Trophoblast cell (in vitro differentiated cells and primary cell): ENCODE results near the gene SERPINB8.

Source experiments
- DNase-seq, 2 donors: peaks; one replicate each; pipeline ENCODE4 v3.0.0-alpha.2; 2016
- H2AFZ ChIP-seq: 2 replicates; pipeline ENCODE4 v1.6.1; 2013; ENCODE audit warnings: low read length, moderate library complexity, mild to moderate bottlenecking; ENCODE audit not compliant: insufficient read depth, poor library complexity
- H2AK5ac ChIP-seq: 2 replicates; pipeline ENCODE4 v1.6.1; 2013; ENCODE audit warnings: mild to moderate bottlenecking, low read length
- H2BK120ac ChIP-seq: 2 replicates; pipeline ENCODE4 v1.6.1; 2013; ENCODE audit warnings: low read length, mild to moderate bottlenecking, moderate library complexity; ENCODE audit not compliant: insufficient read depth, poor library complexity
- H2BK12ac ChIP-seq: 2 replicates; pipeline ENCODE4 v1.6.1; 2013; ENCODE audit warnings: mild to moderate bottlenecking, low read length, moderate library complexity
- H2BK5ac ChIP-seq: 2 replicates; pipeline ENCODE4 v1.6.1; 2013; ENCODE audit warnings: low read length, low read depth, moderate library complexity, mild to moderate bottlenecking; ENCODE audit not compliant: poor library complexity
- H3K14ac ChIP-seq: 2 replicates; pipeline ENCODE4 v1.6.1; 2013; ENCODE audit warnings: mild to moderate bottlenecking, low read length
- H3K18ac ChIP-seq: 2 replicates; pipeline ENCODE4 v1.6.1; 2013; ENCODE audit warnings: mild to moderate bottlenecking, low read length
- H3K23ac ChIP-seq: 2 replicates; pipeline ENCODE4 v1.6.1; 2013; ENCODE audit warnings: low read length
- H3K27ac ChIP-seq: 2 replicates; pipeline ENCODE4 v1.5.1; 2013; ENCODE audit warnings: low read depth, mild to moderate bottlenecking, inconsistent platforms, low read length, moderate library complexity
- H3K27me3 ChIP-seq: 2 replicates; pipeline ENCODE4 v1.6.1; 2013; ENCODE audit warnings: inconsistent platforms, mild to moderate bottlenecking, low read length, moderate library complexity; ENCODE audit not compliant: insufficient read depth
- H3K36me3 ChIP-seq, 2 experiments: 1 replicate in 1 of 2; 2 replicates in 1 of 2; pipeline ENCODE4 v1.6.1; 2013; ENCODE audit warnings: low read length in 2 of 2, mild to moderate bottlenecking in 2 of 2, moderate library complexity in 1 of 2; ENCODE audit not compliant: insufficient read depth in 2 of 2, control insufficient read depth in 1 of 2
- H3K4ac ChIP-seq: 2 replicates; pipeline ENCODE4 v1.6.1; 2013; ENCODE audit warnings: low read depth, mild to moderate bottlenecking, low read length, moderate library complexity
- H3K4me1 ChIP-seq, 2 experiments: 1 replicate in 1 of 2; 2 replicates in 1 of 2; pipeline ENCODE4 v1.6.1; 2013; ENCODE audit warnings: low read length in 2 of 2, mild to moderate bottlenecking in 2 of 2, moderate library complexity in 1 of 2; ENCODE audit not compliant: insufficient read depth in 2 of 2, control insufficient read depth in 1 of 2
- H3K4me2 ChIP-seq: 2 replicates; pipeline ENCODE4 v1.6.1; 2013; ENCODE audit warnings: inconsistent platforms, mild to moderate bottlenecking, low read length, moderate library complexity
- H3K4me3 ChIP-seq: 2 replicates; pipeline ENCODE4 v1.5.1; 2013; ENCODE audit warnings: mild to moderate bottlenecking, low read depth, low read length, inconsistent platforms
- H3K79me1 ChIP-seq: one replicate; pipeline ENCODE4 v1.6.1; 2013; ENCODE audit warnings: low read length
- H3K79me2 ChIP-seq: 2 replicates; pipeline ENCODE4 v1.6.1; 2013; ENCODE audit warnings: low read length, mild to moderate bottlenecking; ENCODE audit not compliant: control insufficient read depth, insufficient read depth, poor library complexity
- H3K9ac ChIP-seq: 2 replicates; pipeline ENCODE4 v1.6.1; 2013; ENCODE audit warnings: mild to moderate bottlenecking, low read length
- H3K9me3 ChIP-seq: 2 replicates; pipeline ENCODE4 v1.6.1; 2013; ENCODE audit warnings: low read depth, mild to moderate bottlenecking, control low read depth, inconsistent platforms, low read length; ENCODE audit not compliant: insufficient read depth
- H4K12ac ChIP-seq: 2 replicates; pipeline ENCODE4 v1.6.1; 2013; ENCODE audit warnings: low read depth, mild to moderate bottlenecking, low read length, moderate library complexity
- H4K8ac ChIP-seq: 2 replicates; pipeline ENCODE4 v1.6.1; 2013; ENCODE audit warnings: low read depth, mild to moderate bottlenecking, low read length, moderate library complexity
- H4K91ac ChIP-seq: one replicate; pipeline ENCODE4 v1.6.1; 2013; ENCODE audit warnings: low read depth, mild to moderate bottlenecking, low read length, moderate library complexity
- WGBS: extraction: QIAGEN DNeasy Blood & Tissue Kit; methylation state at CpG from one replicate; pipeline ENCODE4 v1.1.7; 2013; ENCODE audit warnings: missing lambda C conversion rate; ENCODE audit not compliant: insufficient read length, insufficient coverage; ENCODE audit errors: extremely low coverage; 5-methylcytosine and 5-hydroxymethylcytosine counted together

The SERPINB8 gene

GRCh38 chr18:63951302-63951705 lies 18.6 kb upstream of the SERPINB8 start:
- no peak overlapping the region for H3K27ac ChIP-seq
- H4K8ac ChIP-seq, result no peak overlapping the region
- no peaks in the 10 kb centered on the region for H3K27me3 ChIP-seq

DNA sequence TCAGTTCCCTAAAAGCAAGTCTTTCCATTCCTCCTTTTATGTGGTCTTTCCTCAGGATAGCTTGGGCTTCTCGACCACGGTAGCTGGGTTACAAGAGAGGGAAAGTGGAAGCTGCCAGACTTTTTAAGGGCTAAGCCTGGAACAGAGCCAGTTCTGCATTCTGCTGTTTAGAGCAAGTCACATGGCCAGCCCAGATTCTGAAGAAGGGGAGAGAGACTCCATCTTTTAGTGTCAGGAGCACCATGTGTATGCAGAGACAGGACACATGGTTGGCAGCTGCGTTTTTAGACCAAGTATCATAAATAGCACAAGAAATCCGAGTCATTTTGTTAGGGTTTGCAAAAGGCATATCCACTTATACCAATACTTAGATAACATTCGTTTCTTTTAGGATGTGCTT lies 16.1 kb upstream of the SERPINB8 start:
- no peaks in the 10 kb centered on the region for H3K79me1 ChIP-seq
- H3K79me2 ChIP-seq, result no peaks in the 10 kb centered on the region
- H2BK12ac ChIP-seq, result no peak overlapping the region
- H3K4ac ChIP-seq, result no peak overlapping the region
- no peak overlapping the region for H2AK5ac ChIP-seq
- H3K4me1 ChIP-seq, result peaks cover 0 to 4% of the 10 kb centered on the region in 2 experiments
- H2BK120ac ChIP-seq, result no peak overlapping the region
- H3K27me3 ChIP-seq, result no peaks in the 10 kb centered on the region
- H3K36me3 ChIP-seq, result no peaks in the 10 kb centered on the region
- H3K18ac ChIP-seq, result no peak overlapping the region
- H3K23ac ChIP-seq, result no peak overlapping the region
- H4K12ac ChIP-seq, result no peak overlapping the region
- H3K9me3 ChIP-seq, result no peaks in the 10 kb centered on the region
- no peak overlapping the region for H4K91ac ChIP-seq
- no peak overlapping the region for H4K8ac ChIP-seq
- no peak overlapping the region for H3K14ac ChIP-seq
- H2BK5ac ChIP-seq, result no peak overlapping the region
- WGBS, result no CpG with 5 or more reads among the region's 5 CpGs
- no peak overlapping the region for H3K4me2 ChIP-seq
- H2AFZ ChIP-seq, result no peak overlapping the region
- no peak for DNase-seq
- H3K9ac ChIP-seq, result no peak overlapping the region
- no peak overlapping the region for H3K27ac ChIP-seq
- H3K4me3 ChIP-seq, result no peak overlapping the region

More at GRCh38 chr18:63951302-63951705, 18.6 kb upstream of the SERPINB8 start:
- no peak overlapping the region for H3K23ac ChIP-seq
- H3K4me2 ChIP-seq, result no peak overlapping the region
- H3K4ac ChIP-seq, result no peak overlapping the region
- no peaks in the 10 kb centered on the region for H3K9me3 ChIP-seq
- no peak overlapping the region for H3K14ac ChIP-seq
- no peaks in the 10 kb centered on the region for H3K79me1 ChIP-seq
- H3K79me2 ChIP-seq, result no peaks in the 10 kb centered on the region
- H3K18ac ChIP-seq, result no peak overlapping the region
- no peak overlapping the region for H3K9ac ChIP-seq
- no peak for DNase-seq
- H4K12ac ChIP-seq, result no peak overlapping the region
- H2AK5ac ChIP-seq, result no peak overlapping the region
- H2BK120ac ChIP-seq, result no peak overlapping the region
- no peak overlapping the region for H2AFZ ChIP-seq
- no peak overlapping the region for H2BK12ac ChIP-seq
- no peak overlapping the region for H2BK5ac ChIP-seq
- no peak overlapping the region for H4K91ac ChIP-seq
- no peaks in the 10 kb centered on the region for H3K36me3 ChIP-seq
- WGBS, result no CpG with 5 or more reads among the region's 4 CpGs
- no peak overlapping the region for H3K4me3 ChIP-seq
- peaks cover 0 to 4% of the 10 kb centered on the region in 2 experiments for H3K4me1 ChIP-seq

DNA sequence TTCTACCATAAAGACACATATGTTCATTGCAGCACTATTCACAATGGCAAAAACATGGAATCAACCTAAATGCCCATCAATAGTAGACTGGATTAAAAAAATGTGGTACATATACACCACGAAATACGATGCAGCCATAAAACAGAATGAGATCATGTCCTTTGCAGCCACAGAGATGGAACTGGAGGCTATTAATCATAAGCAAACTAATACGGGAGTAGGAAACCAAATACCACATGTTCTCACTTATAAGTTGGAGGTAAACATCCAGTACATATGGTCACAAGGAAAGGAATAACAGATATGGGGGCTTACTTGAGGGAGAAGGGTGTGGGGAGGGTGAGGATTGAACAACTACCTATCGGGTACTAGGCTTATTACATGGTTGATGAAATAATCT lies 13.1 kb upstream of the SERPINB8 start:
- Histone ChIP-seq H2AFZ (no peak overlapping the region), H3K4me2 (no peak overlapping the region), H3K79me2 (no peaks in the 10 kb centered on the region), H2BK5ac (no peak overlapping the region), H3K23ac (no peak overlapping the region), H4K12ac (no peak overlapping the region), H3K27me3 (no peaks in the 10 kb centered on the region), H3K4me3 (no peak overlapping the region), H3K14ac (no peak overlapping the region), H3K18ac (no peak overlapping the region), H4K8ac (no peak overlapping the region), H3K9me3 (no peaks in the 10 kb centered on the region), H3K4me1 (no peaks in the 10 kb centered on the region), H2BK120ac (no peak overlapping the region), H3K36me3 (no peaks in the 10 kb centered on the region), H3K27ac (no peak overlapping the region), H2BK12ac (no peak overlapping the region), H3K4ac (no peak overlapping the region), H3K79me1 (no peaks in the 10 kb centered on the region), H4K91ac (no peak overlapping the region), H2AK5ac (no peak overlapping the region), H3K9ac (no peak overlapping the region)
- no CpG with 5 or more reads among the region's 4 CpGs for WGBS
- no peak for DNase-seq

DNA sequence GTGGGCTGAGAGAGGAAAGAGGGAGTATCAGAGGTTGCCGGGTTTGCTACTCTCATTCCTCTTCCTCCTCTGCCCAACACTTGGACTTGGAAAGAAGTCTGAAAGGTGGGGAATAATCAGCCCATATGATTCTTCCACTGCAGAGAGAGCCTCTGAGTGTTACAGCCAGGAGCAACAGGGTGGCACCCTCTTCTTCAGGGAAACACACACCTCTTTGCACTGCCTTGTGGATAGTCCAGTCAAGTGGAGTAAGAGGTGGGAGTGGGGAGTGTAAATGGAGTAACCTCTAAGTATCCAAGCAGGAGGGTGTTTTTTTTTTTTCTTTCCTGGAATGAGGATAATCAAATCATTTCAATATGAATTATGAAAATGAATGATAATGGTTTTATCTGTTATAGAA lies 9.0 kb upstream of the SERPINB8 start:
- no peak overlapping the region for H3K4ac ChIP-seq
- no peak overlapping the region for H3K4me3 ChIP-seq
- no peak overlapping the region for H3K27ac ChIP-seq
- H3K9me3 ChIP-seq, result no peaks in the 10 kb centered on the region
- no peaks in the 10 kb centered on the region for H3K27me3 ChIP-seq
- no peak for DNase-seq
- H4K12ac ChIP-seq, result no peak overlapping the region
- H3K23ac ChIP-seq, result no peak overlapping the region
- H2BK12ac ChIP-seq, result no peak overlapping the region
- no peak overlapping the region for H2AFZ ChIP-seq
- H3K79me2 ChIP-seq, result no peaks in the 10 kb centered on the region
- no peaks in the 10 kb centered on the region for H3K4me1 ChIP-seq
- no peak overlapping the region for H4K8ac ChIP-seq
- no peak overlapping the region for H2AK5ac ChIP-seq
- no peak overlapping the region for H2BK120ac ChIP-seq
- H3K4me2 ChIP-seq, result no peak overlapping the region
- no peak overlapping the region for H3K9ac ChIP-seq
- H3K36me3 ChIP-seq, result no peaks in the 10 kb centered on the region
- no CpG with 5 or more reads among the region's 1 CpG for WGBS
- H3K18ac ChIP-seq, result no peak overlapping the region
- no peak overlapping the region for H3K14ac ChIP-seq
- no peaks in the 10 kb centered on the region for H3K79me1 ChIP-seq
- H2BK5ac ChIP-seq, result no peak overlapping the region
- no peak overlapping the region for H4K91ac ChIP-seq
